ENCODE measurements around the gene PCAT6.

- TF ChIP-seq CTCF (IDR thresholded peaks at IDR 0.05 in 4 of 5, conservative IDR thresholded peaks at IDR 0.05 in 1 of 5): no peak
- TF ChIP-seq POLR2A (IDR thresholded peaks at IDR 0.05): no peak
Measured at GRCh38 chr1:202800742-202801141, 10.0 kb upstream of the PCAT6 start.
